Fibroblast of gingiva (primary cell): ENCODE data around the gene ALG9.

ENCODE experiments used
- DNase-seq: peaks from one replicate; pipeline ENCODE4 v3.0.0-alpha.2; 2011; ENCODE audit warnings: low read depth

ALG9 gene

DNA sequence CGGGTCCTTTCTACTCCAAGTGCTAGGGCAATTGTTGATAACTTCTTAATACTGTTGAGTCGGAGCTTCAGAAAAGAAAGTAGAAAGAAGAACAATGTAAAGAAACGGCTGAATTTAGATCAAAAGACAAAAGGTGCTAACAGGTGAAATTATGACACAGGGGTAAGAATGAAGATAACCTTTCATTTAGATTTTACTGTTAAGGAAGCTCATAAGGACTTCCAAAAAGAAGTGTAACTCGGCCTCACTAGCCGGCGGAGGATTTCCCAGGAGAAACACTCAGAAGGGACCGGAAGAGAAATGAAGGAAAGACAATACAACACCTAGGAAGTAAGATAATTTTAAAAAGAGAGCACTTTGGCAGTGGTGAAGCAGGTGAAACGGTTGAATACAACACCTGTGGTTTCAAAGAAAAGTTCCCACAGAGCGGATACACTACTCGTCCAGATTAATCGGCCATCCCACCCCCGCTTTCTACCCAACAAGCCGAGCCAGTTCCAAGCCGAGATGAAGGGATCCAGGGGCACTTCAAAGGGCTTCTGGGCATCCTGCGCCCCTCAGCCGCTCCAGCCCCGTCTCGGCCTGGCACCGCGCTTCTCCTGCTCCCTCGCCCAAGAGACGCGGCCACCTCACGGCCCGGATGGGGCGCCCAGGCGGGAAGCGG lies 105.9 kb downstream of the ALG9 start:
- no peak for DNase-seq

DNA sequence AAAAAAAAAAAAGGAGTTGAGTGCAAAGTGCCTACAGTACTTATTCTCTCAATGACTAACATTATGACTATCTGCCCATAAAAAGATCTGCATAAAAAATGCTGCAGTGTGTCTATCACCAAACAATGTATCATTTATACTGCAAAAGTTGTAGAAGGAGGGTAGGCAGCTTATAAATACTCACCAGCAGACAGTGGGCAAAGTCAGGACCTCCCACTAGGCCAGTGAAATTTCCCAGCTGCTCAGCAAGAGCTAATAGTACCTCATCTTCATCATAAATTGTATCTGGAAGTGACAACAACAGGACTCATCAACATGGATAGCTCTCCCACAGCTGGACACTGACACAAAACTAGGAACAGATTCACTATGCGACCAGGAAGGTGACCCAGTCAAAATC lies 106.8 kb downstream of the ALG9 start:
- no peak for DNase-seq

DNA sequence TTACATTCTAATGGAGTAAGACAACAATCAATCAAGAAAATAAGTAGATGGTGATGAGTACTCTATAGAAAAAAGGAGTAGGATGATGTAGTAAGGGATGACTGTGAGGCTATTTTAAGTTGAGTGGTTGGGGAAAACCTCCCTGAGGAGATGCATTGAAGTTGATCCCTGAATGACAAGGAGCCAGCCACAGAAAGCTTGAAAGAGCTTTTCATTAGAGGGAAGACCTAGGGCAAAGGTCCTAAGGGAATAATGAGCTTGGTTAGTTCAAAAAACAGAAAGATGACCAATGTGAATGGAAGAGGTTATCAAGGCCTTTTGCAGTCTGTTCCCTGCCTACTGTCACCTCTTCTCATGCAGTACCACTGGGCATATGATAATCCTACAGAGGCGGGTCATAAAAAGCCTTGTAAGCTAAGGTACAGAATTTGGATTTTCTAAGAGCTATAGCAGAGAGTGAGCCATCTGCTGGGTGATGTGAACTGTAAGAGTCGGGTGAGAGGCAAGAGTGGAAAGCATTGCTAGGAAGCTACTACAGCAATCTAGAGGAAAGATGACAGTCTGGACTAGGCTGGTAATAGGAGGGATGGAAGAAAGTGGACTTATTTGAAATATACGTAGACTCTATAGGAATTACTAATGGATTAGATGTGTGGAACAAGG lies 108.3 kb downstream of the ALG9 start:
- DNase-seq, result peak; percentile 45

DNA sequence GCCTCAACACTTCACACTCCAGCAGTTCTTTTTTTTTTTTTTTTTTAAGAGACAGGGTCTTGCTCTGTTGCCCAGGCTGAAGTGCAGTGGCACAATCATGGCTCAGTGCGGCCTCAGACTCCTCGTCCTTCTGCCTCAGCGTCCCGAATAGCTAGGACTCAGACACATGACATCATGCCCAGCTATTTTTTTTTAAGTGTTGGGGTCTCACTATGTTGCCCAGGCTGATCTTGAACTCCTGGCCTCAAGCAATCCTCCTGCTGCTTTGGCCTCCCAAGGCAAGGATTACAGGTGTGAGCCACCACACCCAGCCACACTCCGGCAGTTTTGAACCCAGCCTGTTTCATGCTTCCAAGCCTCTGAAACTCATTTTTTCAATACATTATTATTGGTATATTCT lies 108.9 kb downstream of the ALG9 start:
- DNase-seq, result no peak

DNA sequence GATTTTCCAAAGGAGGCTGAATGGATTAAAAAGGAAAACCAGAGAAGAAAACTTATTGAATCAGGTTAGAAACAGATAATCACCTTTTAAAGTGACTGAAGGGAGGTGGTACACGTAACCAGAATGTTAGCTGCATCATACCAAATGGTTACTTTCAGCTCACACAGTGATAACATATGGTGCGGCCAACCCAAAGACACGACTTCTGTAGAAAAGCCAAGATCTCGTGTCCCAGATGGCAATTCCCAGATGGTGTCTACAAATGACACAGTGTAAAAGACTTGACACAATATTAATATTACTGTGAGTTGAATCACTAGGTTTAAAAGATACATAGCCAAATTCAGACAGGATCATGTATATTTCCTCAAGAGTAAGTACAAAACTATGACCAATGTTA lies 110.3 kb downstream of the ALG9 start:
- DNase-seq, result no peak

DNA sequence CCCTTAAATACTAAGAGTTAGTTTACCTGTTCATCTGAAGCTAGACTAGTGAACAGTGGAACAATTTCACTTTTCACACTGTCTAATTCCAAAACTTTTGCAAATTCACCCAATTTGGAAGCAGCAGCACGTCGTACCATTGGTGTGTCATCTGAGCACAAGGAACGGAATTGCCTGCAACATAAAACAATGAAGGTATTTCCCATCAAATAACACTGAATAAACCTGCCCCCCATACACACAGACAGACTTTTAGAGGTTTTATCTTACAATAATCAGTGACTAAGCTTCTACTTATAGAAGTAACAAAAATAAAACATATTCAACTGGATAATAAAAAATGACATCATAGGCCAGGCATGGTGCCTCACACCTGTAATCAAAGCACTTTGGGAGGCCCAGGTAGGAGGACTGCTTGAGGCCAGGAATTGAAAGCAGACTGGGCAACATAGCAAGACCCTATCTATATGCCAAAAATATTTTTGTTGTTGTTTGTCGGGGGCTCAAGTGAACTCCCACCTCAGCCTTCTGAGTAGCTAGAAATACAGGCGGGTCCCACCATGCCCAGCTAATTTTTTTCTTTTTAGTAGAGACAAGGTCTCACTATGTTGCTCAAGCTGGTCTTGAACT lies 111.5 kb downstream of the ALG9 start:
- DNase-seq, result no peak

DNA sequence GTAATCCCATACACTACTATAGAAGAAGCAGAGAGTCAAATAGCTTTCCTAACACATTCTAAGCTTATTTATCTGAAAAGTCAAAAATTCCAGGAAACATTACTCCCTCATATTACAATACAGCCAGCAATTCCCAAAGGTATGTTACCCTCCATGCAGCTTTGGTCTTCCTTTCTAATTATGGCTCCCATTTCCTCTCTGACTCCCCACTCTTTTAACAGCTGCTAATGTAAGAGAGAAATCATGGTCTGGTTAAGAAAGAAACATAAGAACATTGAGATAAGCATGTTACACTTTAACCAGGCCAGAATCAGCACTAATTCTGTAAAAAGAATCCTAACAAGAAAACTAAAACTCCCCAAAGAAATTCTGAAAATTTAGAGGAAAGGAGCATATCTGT lies 112.0 kb downstream of the ALG9 start:
- DNase-seq, result no peak

DNA sequence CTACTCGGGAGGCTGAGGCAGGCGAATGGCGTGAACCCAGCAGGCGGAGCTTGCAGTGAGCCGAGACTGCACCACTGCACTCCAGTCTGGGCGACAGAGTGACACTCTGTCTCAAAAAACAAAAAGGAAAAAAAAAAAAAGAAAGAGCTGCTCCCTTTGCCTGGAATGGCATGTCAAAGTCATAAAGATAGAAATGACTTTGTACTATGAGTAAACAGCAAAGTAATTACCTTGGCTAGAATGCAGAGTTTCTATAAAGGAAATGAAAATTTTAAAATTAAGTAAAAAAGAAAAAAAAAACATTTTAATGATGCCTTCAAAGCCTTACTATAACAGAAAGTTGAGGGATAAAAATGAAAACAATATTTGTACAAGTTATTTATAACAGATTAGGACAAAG lies 115.3 kb downstream of the ALG9 start:
- DNase-seq, result no peak

DNA sequence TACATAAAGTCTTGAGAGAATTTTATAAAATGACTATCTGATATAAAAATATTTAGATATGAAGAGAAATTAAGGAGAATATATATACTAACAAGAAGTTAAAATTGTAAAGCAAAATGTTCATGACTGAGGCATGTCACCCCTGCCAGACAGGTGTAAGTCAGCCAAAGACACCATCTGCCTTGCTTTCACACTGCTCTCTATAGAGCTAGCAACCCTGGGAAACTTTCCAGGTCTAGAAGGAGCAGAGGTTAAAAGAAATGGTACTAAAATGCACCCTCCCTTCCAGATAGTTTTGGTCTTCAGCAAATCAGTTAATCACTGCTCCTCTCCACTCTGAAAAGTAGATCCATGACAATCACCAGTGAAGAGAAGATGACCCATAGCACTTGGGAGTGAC lies 121.7 kb downstream of the ALG9 start:
- no peak for DNase-seq

DNA sequence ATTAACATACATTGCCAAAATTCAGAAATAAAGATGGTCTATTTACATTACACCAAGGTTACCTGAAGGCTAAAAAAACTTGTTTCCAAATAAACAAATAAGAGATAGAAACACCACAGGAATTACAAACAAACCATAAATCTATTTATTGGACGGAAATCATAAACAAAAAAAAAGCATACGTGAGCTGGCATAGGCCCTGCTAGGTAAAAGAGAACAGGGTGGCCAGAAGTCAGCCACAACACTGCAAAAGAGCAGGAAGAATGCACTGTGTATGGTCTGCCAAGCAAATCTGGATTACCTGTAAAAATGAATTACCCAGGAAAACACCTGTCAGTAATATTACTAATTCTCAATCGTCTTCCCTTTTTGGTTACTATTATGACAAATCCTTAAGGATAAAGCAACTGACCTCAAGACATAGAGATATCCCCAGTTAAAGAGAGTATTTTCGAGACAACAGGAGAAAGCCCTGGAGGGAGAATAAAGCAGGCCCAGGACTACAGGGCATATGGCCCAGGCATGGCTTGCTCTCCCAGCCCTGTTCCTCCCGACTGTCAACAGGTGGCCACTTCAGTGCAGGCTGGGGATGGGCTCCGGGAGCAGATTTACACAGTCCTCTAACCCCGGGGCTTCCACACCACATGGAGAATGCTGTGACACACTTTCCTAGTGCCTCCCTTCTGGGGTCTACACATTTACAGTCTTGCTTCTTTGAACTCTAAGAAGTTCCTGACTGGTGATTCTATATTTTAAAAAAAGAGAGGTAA lies 123.2 kb downstream of the ALG9 start:
- no peak for DNase-seq

DNA sequence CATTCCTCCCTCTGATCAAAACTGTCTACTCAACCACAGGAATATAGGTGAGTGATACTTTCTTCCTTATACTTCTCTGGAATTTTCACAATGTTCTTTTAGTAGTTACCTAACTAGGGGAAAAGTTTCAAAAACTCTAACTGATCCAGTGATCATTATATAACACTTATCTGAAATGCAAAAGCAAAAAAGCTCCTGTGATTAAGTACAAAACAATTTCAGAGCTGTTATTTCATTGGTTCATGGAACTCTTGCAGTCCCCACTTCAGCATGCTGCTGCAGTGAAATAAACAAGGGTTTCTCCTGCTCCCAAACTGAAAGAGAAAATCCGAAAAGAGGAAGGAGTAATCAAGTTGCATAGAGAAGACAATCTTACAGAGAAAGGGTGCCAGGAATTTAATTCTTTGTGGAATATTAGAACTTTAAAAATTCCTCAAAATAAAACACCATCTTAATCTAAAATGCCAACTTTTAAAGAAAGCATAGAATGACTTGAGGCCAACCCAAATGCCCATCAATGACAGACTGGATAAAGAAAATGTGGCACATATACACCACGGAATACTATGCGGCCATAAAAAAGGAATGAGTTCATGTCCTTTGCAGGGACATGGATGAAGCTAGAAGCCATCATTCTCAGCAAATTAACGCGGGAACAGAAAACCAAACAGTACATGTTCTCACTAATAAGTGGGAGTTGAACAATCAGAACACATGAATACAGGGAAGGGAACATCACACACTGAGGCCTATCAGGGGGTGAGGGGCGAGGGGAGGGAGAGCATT lies 125.5 kb downstream of the ALG9 start:
- DNase-seq, result peak; percentile 56

DNA sequence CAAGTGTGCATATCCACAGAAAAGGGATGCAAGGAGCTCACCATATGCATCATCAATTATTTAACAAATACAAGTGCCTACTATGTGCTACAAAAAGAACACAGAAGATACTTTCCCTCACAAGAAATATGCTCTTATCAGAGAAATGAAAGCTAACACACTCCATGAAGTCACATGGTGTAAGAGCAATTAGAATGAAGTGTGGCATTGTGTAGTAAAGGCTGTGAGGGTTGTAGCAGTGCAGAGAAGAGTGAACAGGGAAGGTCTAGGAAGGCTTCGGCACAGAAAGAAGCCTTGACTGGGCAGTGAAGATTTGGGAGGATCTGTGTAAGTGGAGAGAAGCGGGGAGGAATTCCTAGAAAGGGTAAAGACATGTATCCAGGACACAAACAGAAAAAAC lies 127.7 kb downstream of the ALG9 start:
- DNase-seq, result no peak

DNA sequence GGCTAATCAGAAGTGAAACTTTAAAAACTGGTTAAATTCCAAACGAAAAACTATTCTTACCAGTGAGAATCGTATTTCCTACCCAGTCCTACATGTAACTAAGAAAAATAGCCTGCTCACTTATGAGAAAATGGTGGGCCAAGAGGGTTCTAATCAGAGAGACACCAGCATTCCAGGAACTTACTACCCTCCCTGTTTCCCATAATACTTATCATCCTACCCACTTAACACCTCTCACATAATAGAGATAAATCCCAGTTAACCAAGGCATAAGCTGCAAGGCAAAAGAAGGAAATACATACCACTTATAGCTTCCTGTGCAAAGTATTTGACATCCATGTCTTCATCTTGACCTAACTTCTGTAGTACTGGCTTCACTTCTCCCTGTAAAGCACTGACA lies 129.6 kb downstream of the ALG9 start:
- no peak for DNase-seq

DNA sequence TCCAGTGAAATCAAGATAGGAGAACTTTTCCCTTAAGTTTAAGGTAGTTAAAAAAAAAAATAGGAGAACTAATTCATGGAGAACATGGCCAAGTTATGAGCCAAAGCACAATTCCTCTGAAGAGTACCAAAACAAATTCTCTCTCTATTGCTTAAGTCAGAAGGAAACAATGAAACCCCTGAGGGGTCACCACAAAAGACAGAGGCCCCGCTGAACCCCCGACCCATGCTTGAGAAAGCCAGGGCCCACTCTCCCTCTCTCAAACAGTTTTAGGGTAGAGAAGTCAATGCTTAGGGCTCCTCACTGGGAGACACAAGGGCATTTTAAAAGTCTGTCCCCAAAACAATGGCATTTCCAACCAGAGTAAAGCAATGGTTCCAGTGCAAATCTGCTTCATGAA lies 132.1 kb downstream of the ALG9 start:
- DNase-seq, result no peak

DNA sequence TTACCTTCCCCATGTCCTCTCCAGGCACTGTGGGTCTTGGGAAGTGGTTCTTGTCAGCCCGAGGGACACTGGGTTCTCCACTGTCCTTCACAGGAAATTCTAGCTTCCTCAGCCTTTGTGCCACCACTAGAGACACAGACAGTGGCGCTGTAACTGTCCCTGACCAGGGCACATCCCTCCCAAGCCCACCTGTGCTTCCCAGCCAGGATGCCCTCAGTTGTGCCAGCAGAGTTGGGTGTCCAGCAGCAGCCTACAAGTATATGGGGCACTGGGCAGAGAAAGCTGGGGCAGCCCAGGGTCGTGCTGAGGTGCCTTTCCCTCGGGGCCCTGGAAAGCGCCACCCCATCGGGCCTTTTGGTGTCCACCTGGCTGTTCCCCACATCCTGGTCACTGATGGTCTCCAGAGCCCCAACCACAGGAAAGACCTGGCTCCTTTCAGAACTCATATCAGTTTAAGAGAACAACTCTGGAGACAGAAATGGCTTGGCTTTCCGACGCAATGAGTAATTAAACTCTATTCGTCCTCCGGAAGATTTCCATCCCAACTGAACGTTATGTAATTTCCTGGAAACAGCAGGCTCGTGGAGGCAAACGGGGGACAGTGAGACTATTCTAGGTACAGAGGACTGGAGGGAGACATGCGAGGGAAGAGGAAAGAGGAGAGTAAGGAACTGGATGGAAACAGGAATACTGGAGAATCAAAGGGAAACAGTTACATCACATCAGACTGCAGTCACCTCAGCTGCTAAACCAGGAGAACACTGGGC lies 133.8 kb downstream of the ALG9 start:
- no peak for DNase-seq

DNA sequence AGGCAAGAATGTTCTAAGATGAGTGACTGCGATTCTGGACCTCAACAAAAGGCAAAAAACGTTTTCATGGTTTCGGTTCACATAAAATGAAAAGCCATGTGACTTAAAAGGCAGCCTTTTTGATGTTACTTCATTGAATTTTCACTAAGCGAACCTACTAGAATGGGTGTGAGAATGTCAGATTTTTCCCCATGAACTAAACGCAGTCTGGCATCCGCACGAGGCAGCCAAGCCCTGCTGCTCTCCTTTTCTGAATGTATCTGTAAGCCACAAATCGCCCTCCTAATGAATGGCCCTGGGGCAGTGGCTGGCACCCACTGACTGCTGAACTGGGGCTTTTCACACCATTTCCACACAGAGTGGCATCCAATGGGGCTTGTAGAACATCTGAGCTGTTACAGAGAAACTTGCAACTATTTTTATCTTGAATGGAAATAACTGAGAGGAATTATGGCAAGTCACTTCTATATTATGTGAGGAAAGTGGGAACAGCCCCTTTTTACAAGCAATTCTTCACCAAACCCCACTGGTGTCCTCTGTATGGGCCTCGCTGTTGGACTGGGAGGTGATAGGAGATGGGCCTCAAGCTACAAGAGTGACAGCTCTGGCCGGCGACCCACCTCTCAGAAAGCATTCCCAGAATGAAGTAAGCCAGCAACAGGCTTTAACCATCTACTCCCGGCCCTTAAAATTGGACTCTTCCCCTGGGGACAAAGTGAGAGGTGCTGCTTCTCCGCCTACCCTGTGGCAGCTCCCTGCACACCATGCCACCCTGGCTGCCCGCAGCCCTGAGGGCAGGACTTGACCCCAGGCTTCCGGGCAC lies 134.5 kb downstream of the ALG9 start:
- peak; percentile 57 for DNase-seq
